Left renal pelvis (tissue), 4 donors: Measurements from ENCODE around the gene C2CD4C. TPM values are rescaled to one million over a fixed set of nuclear protein-coding genes. Genes with fewer than 3 reads are reported as not detected.
"Not testable (repeated sequence)": the region's sequence is repeated elsewhere in the genome, so short reads cannot be mapped to it uniquely, and the experiment has no call there.

ENCODE experiments used
- DNase-seq, 4 donors: peaks; one replicate each; pipeline ENCODE4 v3.0.0-alpha.2; 2013; ENCODE audit warnings: low read depth in 4 of 4, low spot score in 3 of 4
- polyA plus RNA-seq, 4 donors: library from polyadenylated mRNA; unstranded; fragments of 120-200 nt; gene quantifications; one replicate each; pipeline ENCODE4 v1.2.1, GENCODE V29; 2013; ENCODE audit not compliant: insufficient read length in 4 of 4

Gene C2CD4C
- polyA plus RNA-seq, 4 donors, result 1.2 to 2.9 (median 1.8) TPM

GRCh38 chr19:418761-419671 lies 10.1 kb upstream of the C2CD4C start:
- DNase-seq, result no peak

- no peak for DNase-seq
These were observed 7.5 kb upstream of the C2CD4C start for GRCh38 chr19:416416-416815.

GRCh38 chr19:415292-415691 lies 6.3 kb upstream of the C2CD4C start:
- no peak for DNase-seq

- DNase-seq, result no peak
These were observed 4.9 kb upstream of the C2CD4C start for GRCh38 chr19:413756-414420.

GRCh38 chr19:412356-413355 lies 3.7 kb upstream of the C2CD4C start:
- DNase-seq, result no peak

GRCh38 chr19:411723-412355 lies 2.9 kb upstream of the C2CD4C start:
- DNase-seq, result no peak

GRCh38 chr19:411121-411722 lies 2.3 kb upstream of the C2CD4C start:
- not testable (repeated sequence) for DNase-seq

- DNase-seq, result no peak
These were observed 1.4 kb upstream of the C2CD4C start for GRCh38 chr19:410243-410781.

GRCh38 chr19:409516-410242 lies 732 bp upstream of the C2CD4C start:
- DNase-seq, result no peak

GRCh38 chr19:408441-408901 lies 476 bp downstream of the C2CD4C start:
- no peak for DNase-seq

- no peak for DNase-seq
These were observed 1.2 kb downstream of the C2CD4C start for GRCh38 chr19:407511-408440.

GRCh38 chr19:406971-407510 lies 1.9 kb downstream of the C2CD4C start:
- DNase-seq, result no peak

GRCh38 chr19:406135-406781 lies 2.7 kb downstream of the C2CD4C start:
- no peak for DNase-seq

- DNase-seq, result no peak
These were observed 3.6 kb downstream of the C2CD4C start for GRCh38 chr19:405121-405965.

GRCh38 chr19:403221-404027 lies 5.5 kb downstream of the C2CD4C start:
- no peak for DNase-seq
